GM12891 (cell line): ENCODE measurements around the gene NACC2.

ENCODE experiments used
- DNase-seq: peaks from one replicate; pipeline ENCODE4 v3.0.0; 2011; ENCODE audit warnings: low spot score; ENCODE audit not compliant: insufficient read length
- FAIRE-seq: peaks from 2 replicates; lab custom pipeline; 2011; peaks lifted over from hg19 to GRCh38; lab: Jason Lieb, UNC
- PAX5 ChIP-seq: IDR thresholded peaks from 2 replicates; pipeline ENCODE4 v1.6.1; 2011; ENCODE audit warnings: low read length, moderate library complexity, mild to moderate bottlenecking; ENCODE audit not compliant: insufficient read depth, severe bottlenecking
- POLR2A ChIP-seq: IDR thresholded peaks from 2 replicates; pipeline ENCODE4 v1.6.1; 2011; ENCODE audit warnings: low read depth, low read length, control low read depth
- POLR2AphosphoS5 ChIP-seq: IDR thresholded peaks from 2 replicates; pipeline ENCODE4 v1.6.1; 2011; ENCODE audit warnings: low read depth, low read length, control low read depth
- POU2F2 ChIP-seq: IDR thresholded peaks from 2 replicates; pipeline ENCODE4 v1.6.1; 2011; ENCODE audit warnings: low read depth, mild to moderate bottlenecking, control low read depth, low read length, moderate library complexity
- SPI1 ChIP-seq: IDR thresholded peaks from 2 replicates; pipeline ENCODE4 v1.6.1; 2011; ENCODE audit warnings: low read depth, low read length, control low read depth
- TAF1 ChIP-seq: IDR thresholded peaks from 2 replicates; pipeline ENCODE4 v1.6.1; 2011; ENCODE audit warnings: low read depth, low read length, control low read depth

The NACC2 gene

GRCh38 chr9:136057236-136058081 is 37.6 kb downstream of the NACC2 start:
- FAIRE-seq (no peak), DNase-seq (peak; percentile 28)
- TF ChIP-seq POLR2AphosphoS5: no peak
- TF ChIP-seq POU2F2: no peak
- no peak for TF ChIP-seq SPI1
- no peak for TF ChIP-seq TAF1
- TF ChIP-seq POLR2A: no peak
- TF ChIP-seq PAX5: no peak

DNA sequence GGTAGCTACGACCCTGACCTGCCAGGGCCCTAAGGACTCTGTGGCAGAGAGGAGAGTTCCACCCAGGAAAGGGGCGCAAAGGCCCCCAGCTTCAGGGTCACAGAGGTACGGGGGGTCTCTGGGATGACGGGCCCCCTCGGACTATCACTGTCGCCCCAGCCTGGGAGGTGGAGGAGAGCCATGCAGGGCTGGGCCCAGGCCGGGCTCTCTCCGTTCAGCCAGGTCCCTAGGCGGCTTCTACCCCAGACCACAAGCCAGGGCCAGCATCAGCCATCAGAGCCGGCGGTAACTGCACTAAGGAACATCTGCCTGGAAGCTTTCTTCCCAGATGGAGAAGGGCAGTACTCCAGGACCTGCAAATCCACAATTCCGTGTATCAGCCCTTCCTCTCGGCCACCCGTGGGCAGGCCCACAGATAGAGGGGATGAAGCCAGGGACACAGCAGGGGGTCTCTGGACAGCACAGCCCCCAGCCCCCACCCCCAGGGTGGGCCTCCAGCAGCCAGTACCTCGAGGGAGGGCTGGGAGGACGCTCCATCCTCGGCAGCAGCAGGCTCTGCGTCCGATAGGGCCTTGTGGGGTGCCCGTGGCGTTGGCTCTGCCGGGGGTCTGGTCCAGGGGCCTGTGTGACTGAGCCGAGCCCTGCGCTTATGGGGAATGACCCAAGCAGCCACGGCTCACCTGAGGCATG is 38.4 kb downstream of the NACC2 start:
- TF ChIP-seq POLR2AphosphoS5 (no peak), POU2F2 (no peak), PAX5 (no peak), SPI1 (no peak), POLR2A (no peak), TAF1 (no peak)
- DNase-seq: peak; percentile 12
- no peak for FAIRE-seq

- TF ChIP-seq POLR2AphosphoS5: no peak
- TF ChIP-seq POU2F2: no peak
- TF ChIP-seq TAF1: no peak
- no peak for TF ChIP-seq PAX5
- no peak for TF ChIP-seq SPI1
- no peak for TF ChIP-seq POLR2A
- FAIRE-seq (no peak), DNase-seq (peak; percentile 39)
Observed at GRCh38 chr9:136055715-136056545, 39.2 kb downstream of the NACC2 start.

GRCh38 chr9:136054798-136055714 is 40.0 kb downstream of the NACC2 start:
- FAIRE-seq: no peak
- DNase-seq: peak; percentile 14
- TF ChIP-seq POLR2AphosphoS5 (no peak), PAX5 (no peak), TAF1 (no peak), SPI1 (no peak), POU2F2 (no peak), POLR2A (no peak)

- no peak for TF ChIP-seq TAF1
- no peak for FAIRE-seq
Observed at GRCh38 chr9:136054146-136054545, 40.9 kb downstream of the NACC2 start.

DNA sequence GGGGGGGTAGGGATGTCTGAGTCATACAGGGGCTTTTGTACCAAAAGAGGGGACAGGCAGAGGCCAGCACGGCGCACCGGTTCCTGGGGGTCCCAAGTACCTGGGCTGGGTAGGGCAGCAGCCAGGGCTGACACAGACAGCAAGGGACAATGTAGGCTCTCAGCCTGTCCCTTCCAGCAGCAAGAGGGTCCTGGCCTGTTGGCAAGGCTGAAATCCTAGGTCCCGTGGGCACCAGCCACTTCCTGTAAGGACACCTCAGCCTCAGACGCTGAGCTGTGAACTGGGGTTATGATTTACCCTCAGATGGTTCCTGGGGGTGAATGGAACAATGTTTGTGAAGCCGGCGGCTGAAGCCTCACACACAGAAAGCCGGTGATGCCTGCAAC is 41.3 kb downstream of the NACC2 start:
- DNase-seq: no peak
- TF ChIP-seq POU2F2: no peak
- TF ChIP-seq SPI1: no peak
- no peak for TF ChIP-seq POLR2AphosphoS5
- no peak for TF ChIP-seq POLR2A
- TF ChIP-seq TAF1: no peak
- no peak for TF ChIP-seq PAX5
- no peak for FAIRE-seq

More at GRCh38 chr9:136054146-136054545, 40.9 kb downstream of the NACC2 start:
- peak; percentile 18 for DNase-seq

DNA sequence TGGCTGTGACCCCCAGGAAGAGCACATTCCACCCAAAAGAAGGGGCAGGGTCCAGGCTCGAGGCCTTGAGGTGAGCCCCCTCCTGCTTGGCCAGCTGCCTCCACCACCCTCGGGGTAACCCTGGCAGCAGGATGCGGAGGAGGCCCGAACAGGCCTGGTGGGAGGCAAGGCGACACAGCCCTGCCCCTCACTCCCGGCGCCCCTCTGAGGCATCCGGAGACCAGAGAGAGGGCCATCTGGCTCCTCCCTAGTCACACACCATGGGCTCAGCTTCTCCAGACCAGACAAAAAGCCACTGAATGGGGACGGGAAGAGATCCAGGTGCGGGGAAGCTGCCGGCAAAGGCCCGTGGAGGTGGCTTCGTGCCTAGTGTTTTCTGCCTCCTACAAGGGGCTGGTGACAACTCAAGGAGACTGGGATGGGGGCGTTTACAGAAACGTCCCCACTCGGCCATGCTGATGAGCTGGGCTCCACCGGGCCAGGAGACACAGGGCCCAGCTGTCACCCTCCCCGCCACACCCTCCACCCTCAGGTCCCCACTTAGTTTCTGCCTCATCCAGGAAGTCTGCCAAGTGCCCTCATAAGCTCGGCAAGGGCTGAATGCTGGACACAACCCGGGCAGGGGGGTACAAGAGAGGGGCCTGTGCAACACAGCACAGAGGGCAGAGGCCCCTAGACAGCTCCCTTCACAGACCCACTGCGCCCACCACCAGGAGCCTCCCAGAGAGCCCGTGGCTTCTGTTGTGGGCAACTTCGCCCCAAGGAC is 41.9 kb downstream of the NACC2 start:
- FAIRE-seq (no peak), DNase-seq (no peak)
- TF ChIP-seq SPI1 (no peak), POU2F2 (no peak), POLR2A (no peak), PAX5 (no peak), POLR2AphosphoS5 (no peak), TAF1 (no peak)

GRCh38 chr9:136052472-136052880 is 42.6 kb downstream of the NACC2 start:
- FAIRE-seq: no peak
- peak; percentile 14 for DNase-seq
- TF ChIP-seq TAF1: no peak
- TF ChIP-seq POU2F2: no peak
- TF ChIP-seq POLR2AphosphoS5: no peak
- no peak for TF ChIP-seq PAX5
- no peak for TF ChIP-seq SPI1
